Measurements from ENCODE around the gene MGAT4D.
"Not testable (repeated sequence)": the region's sequence is repeated elsewhere in the genome, so short reads cannot be mapped to it uniquely, and the experiment has no call there.

Gene MGAT4D

DNA sequence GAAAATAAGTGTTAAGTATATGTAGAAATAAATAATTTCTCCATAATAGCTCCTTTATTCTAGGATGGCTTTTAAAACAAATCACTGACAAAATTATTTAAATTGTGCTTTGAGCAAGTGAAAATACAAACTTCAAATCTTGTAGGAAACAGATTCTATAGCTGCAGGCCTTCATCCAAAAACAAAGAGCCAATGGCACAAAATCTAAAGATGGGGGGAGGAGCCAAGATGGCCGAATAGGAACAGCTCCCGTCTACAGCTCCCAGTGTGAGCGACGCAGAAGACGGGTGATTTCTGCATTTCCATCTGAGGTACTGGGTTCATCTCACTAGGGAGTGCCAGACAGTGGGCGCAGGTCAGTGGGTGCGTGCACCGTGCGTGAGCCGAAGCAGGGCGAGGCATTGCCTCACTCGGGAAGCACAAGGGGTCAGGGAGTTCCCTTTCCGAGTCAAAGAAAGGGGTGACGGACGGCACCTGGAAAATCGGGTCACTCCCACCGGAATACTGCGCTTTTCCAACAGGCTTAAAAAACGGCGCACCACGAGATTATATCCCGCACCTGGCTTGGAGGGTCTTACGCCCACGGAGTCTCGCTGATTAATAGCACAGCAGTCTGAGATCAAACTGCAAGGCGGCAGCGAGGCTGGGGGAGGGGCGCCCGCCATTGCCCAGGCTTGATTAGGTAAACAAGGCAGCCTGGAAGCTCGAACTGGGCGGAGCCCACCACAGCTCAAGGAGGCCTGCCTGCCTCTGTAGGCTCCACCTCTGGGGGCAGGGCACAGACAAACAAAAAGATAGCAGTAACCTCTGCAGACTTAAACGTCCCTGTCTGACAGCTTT, 84.7 kb downstream of the MGAT4D start:
- H3K4me3 ChIP-seq (replicated peaks; ENCODE audit: insufficient read depth, low read length); DNase-seq (ENCODE audit: low read depth in 1 of 2, low spot score in 1 of 2); H3K27me3 ChIP-seq (ENCODE audit: insufficient read depth, poor library complexity, severe bottlenecking); H3K27ac ChIP-seq (replicated peaks): not testable (repeated sequence)

DNA sequence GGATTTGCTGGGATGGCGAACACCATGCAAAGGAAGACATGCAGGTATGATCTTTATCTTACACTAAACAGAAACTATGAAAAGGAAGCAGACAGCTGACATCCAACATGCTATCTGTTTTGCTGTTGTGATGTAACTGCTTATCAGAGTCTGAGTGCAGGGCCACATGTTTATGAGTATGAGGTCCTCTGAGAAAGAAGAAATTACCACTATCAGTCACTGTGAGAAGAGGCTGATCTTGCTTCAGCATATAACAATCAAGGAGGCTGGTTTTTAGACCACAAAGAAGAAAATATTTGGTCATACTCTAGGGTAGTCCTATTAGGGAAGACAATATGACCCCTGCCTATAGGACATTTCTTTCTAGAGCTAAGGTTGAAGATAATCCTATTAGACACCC, 89.1 kb downstream of the MGAT4D start:
- Histone ChIP-seq H3K4me3 (replicated peaks; ENCODE audit: insufficient read depth, low read length) (no peak overlapping the region), H3K27me3 (ENCODE audit: insufficient read depth, poor library complexity, severe bottlenecking) (peaks cover 5% of the 10 kb centered on the region), H3K27ac (replicated peaks) (no peak overlapping the region)
- DNase-seq (ENCODE audit: low read depth in 1 of 2, low spot score in 1 of 2), result no peak
- TF ChIP-seq, protein P1, sequence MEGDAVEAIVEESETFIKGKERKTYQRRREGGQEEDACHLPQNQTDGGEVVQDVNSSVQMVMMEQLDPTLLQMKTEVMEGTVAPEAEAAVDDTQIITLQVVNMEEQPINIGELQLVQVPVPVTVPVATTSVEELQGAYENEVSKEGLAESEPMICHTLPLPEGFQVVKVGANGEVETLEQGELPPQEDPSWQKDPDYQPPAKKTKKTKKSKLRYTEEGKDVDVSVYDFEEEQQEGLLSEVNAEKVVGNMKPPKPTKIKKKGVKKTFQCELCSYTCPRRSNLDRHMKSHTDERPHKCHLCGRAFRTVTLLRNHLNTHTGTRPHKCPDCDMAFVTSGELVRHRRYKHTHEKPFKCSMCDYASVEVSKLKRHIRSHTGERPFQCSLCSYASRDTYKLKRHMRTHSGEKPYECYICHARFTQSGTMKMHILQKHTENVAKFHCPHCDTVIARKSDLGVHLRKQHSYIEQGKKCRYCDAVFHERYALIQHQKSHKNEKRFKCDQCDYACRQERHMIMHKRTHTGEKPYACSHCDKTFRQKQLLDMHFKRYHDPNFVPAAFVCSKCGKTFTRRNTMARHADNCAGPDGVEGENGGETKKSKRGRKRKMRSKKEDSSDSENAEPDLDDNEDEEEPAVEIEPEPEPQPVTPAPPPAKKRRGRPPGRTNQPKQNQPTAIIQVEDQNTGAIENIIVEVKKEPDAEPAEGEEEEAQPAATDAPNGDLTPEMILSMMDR (IDR thresholded peaks at IDR 0.05; ENCODE audit: insufficient read depth, low read length), result no peak
- TF ChIP-seq, protein P2, sequence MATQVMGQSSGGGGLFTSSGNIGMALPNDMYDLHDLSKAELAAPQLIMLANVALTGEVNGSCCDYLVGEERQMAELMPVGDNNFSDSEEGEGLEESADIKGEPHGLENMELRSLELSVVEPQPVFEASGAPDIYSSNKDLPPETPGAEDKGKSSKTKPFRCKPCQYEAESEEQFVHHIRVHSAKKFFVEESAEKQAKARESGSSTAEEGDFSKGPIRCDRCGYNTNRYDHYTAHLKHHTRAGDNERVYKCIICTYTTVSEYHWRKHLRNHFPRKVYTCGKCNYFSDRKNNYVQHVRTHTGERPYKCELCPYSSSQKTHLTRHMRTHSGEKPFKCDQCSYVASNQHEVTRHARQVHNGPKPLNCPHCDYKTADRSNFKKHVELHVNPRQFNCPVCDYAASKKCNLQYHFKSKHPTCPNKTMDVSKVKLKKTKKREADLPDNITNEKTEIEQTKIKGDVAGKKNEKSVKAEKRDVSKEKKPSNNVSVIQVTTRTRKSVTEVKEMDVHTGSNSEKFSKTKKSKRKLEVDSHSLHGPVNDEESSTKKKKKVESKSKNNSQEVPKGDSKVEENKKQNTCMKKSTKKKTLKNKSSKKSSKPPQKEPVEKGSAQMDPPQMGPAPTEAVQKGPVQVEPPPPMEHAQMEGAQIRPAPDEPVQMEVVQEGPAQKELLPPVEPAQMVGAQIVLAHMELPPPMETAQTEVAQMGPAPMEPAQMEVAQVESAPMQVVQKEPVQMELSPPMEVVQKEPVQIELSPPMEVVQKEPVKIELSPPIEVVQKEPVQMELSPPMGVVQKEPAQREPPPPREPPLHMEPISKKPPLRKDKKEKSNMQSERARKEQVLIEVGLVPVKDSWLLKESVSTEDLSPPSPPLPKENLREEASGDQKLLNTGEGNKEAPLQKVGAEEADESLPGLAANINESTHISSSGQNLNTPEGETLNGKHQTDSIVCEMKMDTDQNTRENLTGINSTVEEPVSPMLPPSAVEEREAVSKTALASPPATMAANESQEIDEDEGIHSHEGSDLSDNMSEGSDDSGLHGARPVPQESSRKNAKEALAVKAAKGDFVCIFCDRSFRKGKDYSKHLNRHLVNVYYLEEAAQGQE (IDR thresholded peaks at IDR 0.05; ENCODE audit: insufficient replicate concordance, low read depth), result no peak
- no peak for TF ChIP-seq POLR2AphosphoS5 (IDR thresholded peaks at IDR 0.05; ENCODE audit: low read depth)
- no peak for TF ChIP-seq SPI1 (IDR thresholded peaks at IDR 0.05; ENCODE audit: borderline replicate concordance, low read depth)
- TF ChIP-seq GABPA (IDR thresholded peaks at IDR 0.05; ENCODE audit: low read depth), result no peak

DNA sequence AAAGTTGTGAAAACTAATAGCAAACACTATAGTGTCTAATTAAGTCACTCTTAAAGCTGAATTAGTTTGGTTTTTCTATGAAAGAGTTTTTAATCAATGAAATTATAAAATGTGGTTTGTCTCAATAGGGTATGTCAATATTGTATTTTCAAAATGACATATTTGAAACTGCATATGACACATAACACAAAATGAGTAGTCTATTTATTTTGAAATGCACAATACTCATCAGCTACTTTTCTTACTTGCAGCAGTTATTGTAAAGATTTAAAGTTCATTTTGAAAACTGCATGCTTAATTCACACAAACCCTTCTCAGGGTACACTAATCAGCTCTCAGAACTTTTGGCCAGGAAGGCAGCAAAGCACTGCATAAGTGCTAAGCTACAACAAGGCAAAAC, 91.8 kb downstream of the MGAT4D start:
- DNase-seq (ENCODE audit: low read depth in 1 of 2, low spot score in 1 of 2), result no peak
- no peak overlapping the region for H3K4me3 ChIP-seq (replicated peaks; ENCODE audit: insufficient read depth, low read length)
- no peak overlapping the region for H3K27ac ChIP-seq (replicated peaks)
- TF ChIP-seq POLR2AphosphoS5 (IDR thresholded peaks at IDR 0.05; ENCODE audit: low read depth) (no peak), GABPA (IDR thresholded peaks at IDR 0.05; ENCODE audit: low read depth) (no peak)
- TF ChIP-seq, protein P2 (IDR thresholded peaks at IDR 0.05; ENCODE audit: insufficient replicate concordance, low read depth), result no peak
- H3K27me3 ChIP-seq (ENCODE audit: insufficient read depth, poor library complexity, severe bottlenecking), result no peaks in the 10 kb centered on the region

DNA sequence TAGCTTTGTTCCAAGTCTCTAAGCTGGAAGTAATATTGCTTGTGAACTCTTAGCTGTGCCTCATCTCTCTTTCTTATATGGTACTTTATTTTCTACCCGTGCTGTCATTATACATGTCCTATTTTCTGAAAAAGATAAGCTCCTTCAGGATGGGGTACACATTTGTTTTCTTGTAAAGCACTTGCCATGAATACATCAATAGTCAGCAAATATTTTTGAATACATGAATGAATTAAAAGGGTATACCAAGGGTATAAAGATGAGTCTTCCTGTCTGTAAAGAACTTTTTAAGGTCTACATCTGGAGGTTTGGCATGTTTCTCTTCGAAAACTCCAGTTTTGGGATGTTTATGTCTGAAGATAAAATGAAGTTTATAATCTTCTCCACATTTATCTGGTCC, 98.0 kb downstream of the MGAT4D start:
- TF ChIP-seq POLR2AphosphoS5 (IDR thresholded peaks at IDR 0.05; ENCODE audit: low read depth) (no peak), SPI1 (IDR thresholded peaks at IDR 0.05; ENCODE audit: borderline replicate concordance, low read depth) (no peak), GABPA (IDR thresholded peaks at IDR 0.05; ENCODE audit: low read depth) (no peak)
- TF ChIP-seq, protein P1 (IDR thresholded peaks at IDR 0.05; ENCODE audit: insufficient read depth, low read length), result no peak
- TF ChIP-seq, protein P2 (IDR thresholded peaks at IDR 0.05; ENCODE audit: insufficient replicate concordance, low read depth), result no peak
- Histone ChIP-seq H3K4me3 (replicated peaks; ENCODE audit: insufficient read depth, low read length) (no peak overlapping the region), H3K27ac (replicated peaks) (no peak overlapping the region), H3K27me3 (ENCODE audit: insufficient read depth, poor library complexity, severe bottlenecking) (no peaks in the 10 kb centered on the region)
- no peak for DNase-seq (ENCODE audit: low read depth in 1 of 2, low spot score in 1 of 2)
